ENCODE results near the gene EPS15.
"Not testable (repeated sequence)": the region's sequence is repeated elsewhere in the genome, so short reads cannot be mapped to it uniquely, and the experiment has no call there.

Gene EPS15

GRCh38 chr1:51472359-51472758 is 46.7 kb downstream of the EPS15 start:
- H3K4me1 ChIP-seq (ENCODE audit: control insufficient read depth, insufficient read depth, low read length, unreplicated experiment): no peaks in the 10 kb centered on the region
- H3K27ac ChIP-seq (ENCODE audit: low read depth, low read length): no peak overlapping the region
- H3K36me3 ChIP-seq (ENCODE audit: insufficient read depth, low read length): 0 out of 2 replicates have a peak, but pooled peaks cover 7% of the 10 kb centered on the region
- H2AFZ ChIP-seq (ENCODE audit: low read length, unreplicated experiment): no peak overlapping the region
- H3K27me3 ChIP-seq (ENCODE audit: insufficient read depth, low read length): no peaks in the 10 kb centered on the region
- H3K4me3 ChIP-seq (ENCODE audit: low read depth, low read length): no peak overlapping the region
- no peaks in the 10 kb centered on the region for H3K79me2 ChIP-seq (ENCODE audit: control insufficient read depth, insufficient read depth, low read length, unreplicated experiment)

- 0 out of 2 replicates have a peak, but pooled peaks cover 7% of the 10 kb centered on the region for H3K36me3 ChIP-seq (ENCODE audit: insufficient read depth, low read length)
- no peak overlapping the region for H2AFZ ChIP-seq (ENCODE audit: low read length, unreplicated experiment)
- H3K4me3 ChIP-seq (ENCODE audit: low read depth, low read length): no peak overlapping the region
- H3K27ac ChIP-seq (ENCODE audit: low read depth, low read length): no peak overlapping the region
- no peaks in the 10 kb centered on the region for H3K79me2 ChIP-seq (ENCODE audit: control insufficient read depth, insufficient read depth, low read length, unreplicated experiment)
- H3K27me3 ChIP-seq (ENCODE audit: insufficient read depth, low read length): no peaks in the 10 kb centered on the region
- no peaks in the 10 kb centered on the region for H3K4me1 ChIP-seq (ENCODE audit: control insufficient read depth, insufficient read depth, low read length, unreplicated experiment)
Observed at GRCh38 chr1:51469518-51469917, 49.5 kb downstream of the EPS15 start.

GRCh38 chr1:51464828-51465227 is 54.2 kb downstream of the EPS15 start:
- Histone ChIP-seq H3K36me3 (ENCODE audit: insufficient read depth, low read length) (peaks cover 4% of the 10 kb centered on the region; the same call in 1 of the 2 replicates), H2AFZ (ENCODE audit: low read length, unreplicated experiment) (no peak overlapping the region), H3K4me3 (ENCODE audit: low read depth, low read length) (no peak overlapping the region), H3K79me2 (ENCODE audit: control insufficient read depth, insufficient read depth, low read length, unreplicated experiment) (no peaks in the 10 kb centered on the region), H3K27ac (ENCODE audit: low read depth, low read length) (no peak overlapping the region), H3K4me1 (ENCODE audit: control insufficient read depth, insufficient read depth, low read length, unreplicated experiment) (no peaks in the 10 kb centered on the region), H3K27me3 (ENCODE audit: insufficient read depth, low read length) (no peaks in the 10 kb centered on the region)

- H3K79me2 ChIP-seq (ENCODE audit: control insufficient read depth, insufficient read depth, low read length, unreplicated experiment): no peaks in the 10 kb centered on the region
- no peaks in the 10 kb centered on the region for H3K4me1 ChIP-seq (ENCODE audit: control insufficient read depth, insufficient read depth, low read length, unreplicated experiment)
- H3K27ac ChIP-seq (ENCODE audit: low read depth, low read length): no peak overlapping the region
- H3K4me3 ChIP-seq (ENCODE audit: low read depth, low read length): no peak overlapping the region
- H2AFZ ChIP-seq (ENCODE audit: low read length, unreplicated experiment): no peak overlapping the region
- H3K36me3 ChIP-seq (ENCODE audit: insufficient read depth, low read length): peaks cover 4% of the 10 kb centered on the region; the same call in 1 of the 2 replicates
- no peaks in the 10 kb centered on the region for H3K27me3 ChIP-seq (ENCODE audit: insufficient read depth, low read length)
Observed at GRCh38 chr1:51463561-51463960, 55.5 kb downstream of the EPS15 start.

GRCh38 chr1:51462289-51462688 is 56.8 kb downstream of the EPS15 start:
- H3K79me2 ChIP-seq (ENCODE audit: control insufficient read depth, insufficient read depth, low read length, unreplicated experiment); H3K36me3 ChIP-seq (ENCODE audit: insufficient read depth, low read length); H3K27ac ChIP-seq (ENCODE audit: low read depth, low read length); H2AFZ ChIP-seq (ENCODE audit: low read length, unreplicated experiment); H3K4me1 ChIP-seq (ENCODE audit: control insufficient read depth, insufficient read depth, low read length, unreplicated experiment); H3K27me3 ChIP-seq (ENCODE audit: insufficient read depth, low read length); H3K4me3 ChIP-seq (ENCODE audit: low read depth, low read length): not testable (repeated sequence)

- no peaks in the 10 kb centered on the region for H3K27me3 ChIP-seq (ENCODE audit: insufficient read depth, low read length)
- H3K36me3 ChIP-seq (ENCODE audit: insufficient read depth, low read length): peaks cover 5% of the 10 kb centered on the region
- no peaks in the 10 kb centered on the region for H3K4me1 ChIP-seq (ENCODE audit: control insufficient read depth, insufficient read depth, low read length, unreplicated experiment)
- no peaks in the 10 kb centered on the region for H3K79me2 ChIP-seq (ENCODE audit: control insufficient read depth, insufficient read depth, low read length, unreplicated experiment)
- no peak overlapping the region for H3K27ac ChIP-seq (ENCODE audit: low read depth, low read length)
- no peak overlapping the region for H3K4me3 ChIP-seq (ENCODE audit: low read depth, low read length)
- no peak overlapping the region for H2AFZ ChIP-seq (ENCODE audit: low read length, unreplicated experiment)
Observed at GRCh38 chr1:51454554-51454953, 64.5 kb downstream of the EPS15 start.

- H3K79me2 ChIP-seq (ENCODE audit: control insufficient read depth, insufficient read depth, low read length, unreplicated experiment): no peaks in the 10 kb centered on the region
- H3K27ac ChIP-seq (ENCODE audit: low read depth, low read length): no peak overlapping the region
- peaks cover 6% of the 10 kb centered on the region for H3K36me3 ChIP-seq (ENCODE audit: insufficient read depth, low read length)
- H3K27me3 ChIP-seq (ENCODE audit: insufficient read depth, low read length): no peaks in the 10 kb centered on the region
- H3K4me1 ChIP-seq (ENCODE audit: control insufficient read depth, insufficient read depth, low read length, unreplicated experiment): no peaks in the 10 kb centered on the region
- no peak overlapping the region for H3K4me3 ChIP-seq (ENCODE audit: low read depth, low read length)
- H2AFZ ChIP-seq (ENCODE audit: low read length, unreplicated experiment): no peak overlapping the region
Observed at GRCh38 chr1:51453010-51453409, 66.1 kb downstream of the EPS15 start.

GRCh38 chr1:51448844-51449454 is 70.1 kb downstream of the EPS15 start:
- not testable (repeated sequence) for H3K79me2 ChIP-seq (ENCODE audit: control insufficient read depth, insufficient read depth, low read length, unreplicated experiment); H3K4me1 ChIP-seq (ENCODE audit: control insufficient read depth, insufficient read depth, low read length, unreplicated experiment); H3K27ac ChIP-seq (ENCODE audit: low read depth, low read length); H2AFZ ChIP-seq (ENCODE audit: low read length, unreplicated experiment); H3K27me3 ChIP-seq (ENCODE audit: insufficient read depth, low read length); H3K4me3 ChIP-seq (ENCODE audit: low read depth, low read length)
- peaks cover 17% of the 10 kb centered on the region for H3K36me3 ChIP-seq (ENCODE audit: insufficient read depth, low read length)

- H3K79me2 ChIP-seq (ENCODE audit: control insufficient read depth, insufficient read depth, low read length, unreplicated experiment): no peaks in the 10 kb centered on the region
- no peak overlapping the region for H3K4me3 ChIP-seq (ENCODE audit: low read depth, low read length)
- H3K36me3 ChIP-seq (ENCODE audit: insufficient read depth, low read length): peaks cover 17% of the 10 kb centered on the region
- H3K4me1 ChIP-seq (ENCODE audit: control insufficient read depth, insufficient read depth, low read length, unreplicated experiment): peaks cover 3% of the 10 kb centered on the region
- no peaks in the 10 kb centered on the region for H3K27me3 ChIP-seq (ENCODE audit: insufficient read depth, low read length)
- H3K27ac ChIP-seq (ENCODE audit: low read depth, low read length): no peak overlapping the region
- no peak overlapping the region for H2AFZ ChIP-seq (ENCODE audit: low read length, unreplicated experiment)
Observed at GRCh38 chr1:51445351-51446090, 73.5 kb downstream of the EPS15 start.

GRCh38 chr1:51444534-51445192 is 74.4 kb downstream of the EPS15 start:
- no peak overlapping the region for H3K4me3 ChIP-seq (ENCODE audit: low read depth, low read length)
- H3K79me2 ChIP-seq (ENCODE audit: control insufficient read depth, insufficient read depth, low read length, unreplicated experiment): no peaks in the 10 kb centered on the region
- no peaks in the 10 kb centered on the region for H3K27me3 ChIP-seq (ENCODE audit: insufficient read depth, low read length)
- H3K27ac ChIP-seq (ENCODE audit: low read depth, low read length): peak overlapping the region; percentile 29
- peaks cover 3% of the 10 kb centered on the region for H3K4me1 ChIP-seq (ENCODE audit: control insufficient read depth, insufficient read depth, low read length, unreplicated experiment)
- peaks cover 19% of the 10 kb centered on the region for H3K36me3 ChIP-seq (ENCODE audit: insufficient read depth, low read length)
- no peak overlapping the region for H2AFZ ChIP-seq (ENCODE audit: low read length, unreplicated experiment)

- Histone ChIP-seq H3K79me2 (ENCODE audit: control insufficient read depth, insufficient read depth, low read length, unreplicated experiment) (no peaks in the 10 kb centered on the region), H3K4me1 (ENCODE audit: control insufficient read depth, insufficient read depth, low read length, unreplicated experiment) (peaks cover 3% of the 10 kb centered on the region), H3K4me3 (ENCODE audit: low read depth, low read length) (no peak overlapping the region), H2AFZ (ENCODE audit: low read length, unreplicated experiment) (no peak overlapping the region), H3K36me3 (ENCODE audit: insufficient read depth, low read length) (peaks cover 21% of the 10 kb centered on the region), H3K27ac (ENCODE audit: low read depth, low read length) (no peak overlapping the region), H3K27me3 (ENCODE audit: insufficient read depth, low read length) (no peaks in the 10 kb centered on the region)
Observed at GRCh38 chr1:51444096-51444495, 75.0 kb downstream of the EPS15 start.
